Large intestine (tissue), 3 donors: ENCODE data around the gene CLIC6. TPM values are rescaled to one million over a fixed set of nuclear protein-coding genes. Genes with fewer than 3 reads are reported as not detected.

Experiments used
- DNase-seq, 2 donors: peaks; one replicate each; pipeline versions ENCODE4 v3.0.0 to v3.0.0-alpha.2; 2013
- H3K27ac ChIP-seq: one replicate; pipeline ENCODE4 v1.5.1; 2013; ENCODE audit warnings: low read length
- H3K27me3 ChIP-seq: 2 replicates; pipeline ENCODE4 v1.6.1; 2013; ENCODE audit warnings: low read length; ENCODE audit not compliant: control insufficient read depth, insufficient read depth
- H3K36me3 ChIP-seq: 2 replicates; pipeline ENCODE4 v1.6.1; 2013; ENCODE audit warnings: low read length; ENCODE audit not compliant: control insufficient read depth, insufficient read depth
- H3K4me1 ChIP-seq: one replicate; pipeline ENCODE4 v1.6.1; 2013; ENCODE audit warnings: low read length; ENCODE audit not compliant: control insufficient read depth, insufficient read depth
- H3K4me3 ChIP-seq: one replicate; pipeline ENCODE4 v1.5.1; 2013; ENCODE audit warnings: low read length
- H3K9me3 ChIP-seq: one replicate; pipeline ENCODE4 v1.6.1; 2013; ENCODE audit warnings: mild to moderate bottlenecking, low read depth, low read length, moderate library complexity; ENCODE audit not compliant: control insufficient read depth
- WGBS: methylation state at CpG from one replicate; pipeline ENCODE4 v1.1.5; 2013; ENCODE audit warnings: low lambda C conversion rate; ENCODE audit not compliant: insufficient coverage; 5-methylcytosine and 5-hydroxymethylcytosine counted together
- polyA plus RNA-seq: library from polyadenylated mRNA; unstranded; fragments of 120-200 nt; gene quantifications from one replicate; pipeline ENCODE4 v1.2.1, GENCODE V29; 2013

CLIC6 gene
- polyA plus RNA-seq, 1 donor, result 18.2 TPM

DNA sequence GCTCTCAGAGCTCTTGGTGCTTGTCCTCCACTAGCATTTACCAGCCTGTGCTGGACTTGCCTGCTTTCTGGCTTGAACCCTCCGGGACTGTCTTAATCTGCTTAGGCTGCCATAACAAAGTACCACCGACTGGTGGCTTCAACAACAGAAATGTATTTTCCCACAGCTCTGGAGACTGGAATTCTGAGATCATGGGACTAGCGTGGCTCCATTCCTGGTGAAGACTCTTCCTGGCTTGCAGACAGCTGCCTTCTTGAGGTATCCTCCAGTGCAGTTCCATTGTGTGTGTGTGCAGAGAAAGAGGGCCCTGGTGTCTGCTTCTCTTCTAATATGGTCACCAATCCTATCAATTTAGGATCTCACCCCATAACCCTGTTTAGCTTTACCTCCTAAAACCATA lies 31.8 kb upstream of the CLIC6 start:
- H3K4me3 ChIP-seq, result no peak overlapping the region
- no peak for DNase-seq
- no peaks in the 10 kb centered on the region for H3K36me3 ChIP-seq
- H3K27ac ChIP-seq, result no peak overlapping the region
- no CpG with 5 or more reads among the region's 3 CpGs for WGBS
- no peaks in the 10 kb centered on the region for H3K27me3 ChIP-seq
- H3K4me1 ChIP-seq, result no peaks in the 10 kb centered on the region
- no peaks in the 10 kb centered on the region for H3K9me3 ChIP-seq

DNA sequence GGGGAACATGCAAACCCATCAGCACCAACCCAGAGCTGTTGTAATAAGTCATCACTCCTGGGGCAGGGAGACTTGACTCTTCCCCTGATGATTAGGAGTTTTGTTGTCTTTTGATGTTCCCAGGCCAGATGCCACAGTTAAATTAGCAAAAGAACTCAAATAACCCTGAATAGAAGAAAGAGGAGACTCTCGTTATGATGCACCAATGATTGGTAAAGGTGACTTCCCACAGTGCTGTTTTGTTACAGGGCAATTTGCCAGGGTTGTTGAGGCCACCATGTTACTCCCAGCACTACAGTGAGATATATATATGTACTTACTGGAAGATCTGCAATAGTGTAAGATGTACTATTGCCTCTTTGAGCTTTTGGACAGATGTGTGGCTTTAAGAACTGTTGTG lies 29.5 kb upstream of the CLIC6 start:
- no peaks in the 10 kb centered on the region for H3K9me3 ChIP-seq
- H3K36me3 ChIP-seq, result no peaks in the 10 kb centered on the region
- H3K4me1 ChIP-seq, result no peaks in the 10 kb centered on the region
- no peak for DNase-seq
- H3K27me3 ChIP-seq, result no peaks in the 10 kb centered on the region
- no peak overlapping the region for H3K4me3 ChIP-seq
- no CpG with 5 or more reads among the region's 1 CpG for WGBS
- no peak overlapping the region for H3K27ac ChIP-seq

DNA sequence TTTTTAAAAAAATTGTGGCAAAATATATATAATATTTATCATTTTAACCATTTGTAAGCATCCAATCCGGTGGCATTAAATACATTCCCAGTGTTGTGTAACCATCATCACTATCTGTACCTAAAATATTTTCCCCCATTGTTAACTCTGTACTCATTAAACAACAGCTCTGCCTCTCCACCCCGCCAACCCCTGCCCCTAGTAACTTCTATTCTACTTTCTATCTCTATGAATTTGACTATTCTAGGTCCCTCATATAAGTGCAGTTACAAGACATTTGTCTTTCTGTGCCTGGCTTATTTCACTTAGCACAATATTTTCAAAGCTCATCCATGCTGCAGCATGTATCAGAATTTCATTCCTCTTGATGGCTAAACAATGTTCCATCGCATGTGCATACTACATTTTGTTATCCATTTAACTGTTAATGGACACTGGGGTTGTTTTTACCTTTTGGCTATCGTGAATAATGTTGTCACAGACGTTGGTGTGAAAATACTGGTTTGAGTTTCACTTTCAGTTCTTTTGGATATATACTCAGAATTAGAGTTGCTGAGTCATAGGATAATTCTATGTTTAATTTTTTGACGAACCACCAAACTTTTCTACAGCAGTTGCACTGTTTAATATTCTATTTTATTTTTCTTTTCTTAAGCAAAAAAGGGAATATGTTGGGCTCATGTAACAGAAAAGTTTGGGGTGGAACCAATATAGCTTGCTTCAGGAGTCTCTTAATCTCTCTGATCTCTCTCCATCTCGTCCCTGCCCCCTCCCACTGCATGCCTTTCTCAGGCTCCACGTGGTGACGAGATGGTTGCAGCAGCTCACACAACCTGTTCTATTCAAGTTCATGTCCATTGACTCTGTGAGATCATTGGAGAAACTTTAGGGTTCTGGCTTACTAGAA lies 28.7 kb upstream of the CLIC6 start:
- no peak overlapping the region for H3K4me3 ChIP-seq
- DNase-seq, result no peak
- H3K27me3 ChIP-seq, result no peaks in the 10 kb centered on the region
- peaks cover 5% of the 10 kb centered on the region for H3K4me1 ChIP-seq
- no peaks in the 10 kb centered on the region for H3K9me3 ChIP-seq
- H3K27ac ChIP-seq, result no peak overlapping the region
- no peaks in the 10 kb centered on the region for H3K36me3 ChIP-seq
- 90% methylated on average over 3 of the region's 9 CpGs for WGBS

DNA sequence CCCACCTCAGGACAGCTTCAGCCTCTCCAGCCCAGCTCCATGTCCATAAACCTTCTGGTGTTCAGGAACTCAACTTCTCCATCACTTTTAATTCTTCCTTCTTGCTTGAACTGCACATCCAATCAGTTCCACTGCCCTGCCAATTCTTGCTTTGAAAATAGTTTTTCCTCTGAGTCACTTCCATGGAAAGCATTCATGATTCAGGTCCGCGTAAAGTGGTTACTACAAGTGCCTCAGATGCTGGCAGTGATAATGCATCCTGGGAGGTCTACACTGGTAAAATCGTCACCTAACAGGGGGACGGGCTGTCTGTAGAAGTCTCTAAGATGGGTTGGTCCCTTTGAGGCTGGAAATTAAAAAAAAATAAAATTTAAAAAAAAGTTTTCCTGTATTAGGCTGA lies 27.9 kb upstream of the CLIC6 start:
- Histone ChIP-seq H3K4me3 (no peak overlapping the region), H3K27ac (no peak overlapping the region), H3K4me1 (peaks cover 5% of the 10 kb centered on the region), H3K36me3 (no peaks in the 10 kb centered on the region), H3K9me3 (no peaks in the 10 kb centered on the region), H3K27me3 (no peaks in the 10 kb centered on the region)
- no peak for DNase-seq
- no CpG with 5 or more reads among the region's 4 CpGs for WGBS

DNA sequence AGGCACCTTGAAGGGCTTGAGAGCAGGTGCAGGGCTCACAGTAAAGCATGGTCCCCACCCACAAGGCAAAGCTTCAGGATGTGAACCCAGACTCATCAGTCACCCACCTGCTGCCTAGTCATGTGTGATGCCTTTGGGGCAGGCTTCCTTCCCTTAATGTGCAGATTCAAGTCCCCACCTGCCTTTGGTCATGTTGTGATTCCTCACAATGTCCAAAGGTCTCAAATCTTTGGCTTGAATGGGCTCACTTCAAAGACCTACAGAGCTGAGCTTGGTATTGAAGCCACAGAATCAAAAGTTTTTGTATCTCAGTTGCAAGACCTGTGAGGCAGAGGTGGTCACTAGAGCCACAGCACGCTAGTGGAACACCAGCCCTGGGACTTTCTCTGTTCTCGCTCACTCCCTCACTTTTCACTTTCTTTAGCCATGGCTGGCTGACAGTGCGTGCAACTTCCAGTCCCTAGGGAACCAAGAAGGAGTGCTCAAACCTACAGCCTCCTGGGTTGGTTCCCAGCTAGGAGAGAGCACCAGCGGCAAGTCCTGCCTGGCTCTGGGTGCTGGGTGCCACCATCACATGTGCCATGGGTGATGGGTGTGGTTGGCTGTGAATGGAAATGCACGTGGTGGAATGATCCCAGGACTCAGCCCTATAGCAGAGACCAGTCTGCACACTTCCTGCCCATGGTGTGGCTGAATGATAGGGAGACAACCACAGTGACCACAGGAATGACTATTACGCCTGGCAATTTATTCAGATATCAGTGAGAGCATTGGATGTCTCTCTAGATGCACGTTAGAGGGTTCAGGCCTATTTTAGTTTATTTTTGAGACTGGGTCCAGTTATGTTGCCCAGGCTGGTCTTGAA lies 26.4 kb upstream of the CLIC6 start:
- H3K4me3 ChIP-seq, result no peak overlapping the region
- DNase-seq, result no peak
- no peak overlapping the region for H3K27ac ChIP-seq
- H3K27me3 ChIP-seq, result no peaks in the 10 kb centered on the region
- no CpG with 5 or more reads among the region's 7 CpGs for whole genome bisulfite sequencing
- peaks cover 5% of the 10 kb centered on the region for H3K4me1 ChIP-seq
- H3K9me3 ChIP-seq, result no peaks in the 10 kb centered on the region
- no peaks in the 10 kb centered on the region for H3K36me3 ChIP-seq

DNA sequence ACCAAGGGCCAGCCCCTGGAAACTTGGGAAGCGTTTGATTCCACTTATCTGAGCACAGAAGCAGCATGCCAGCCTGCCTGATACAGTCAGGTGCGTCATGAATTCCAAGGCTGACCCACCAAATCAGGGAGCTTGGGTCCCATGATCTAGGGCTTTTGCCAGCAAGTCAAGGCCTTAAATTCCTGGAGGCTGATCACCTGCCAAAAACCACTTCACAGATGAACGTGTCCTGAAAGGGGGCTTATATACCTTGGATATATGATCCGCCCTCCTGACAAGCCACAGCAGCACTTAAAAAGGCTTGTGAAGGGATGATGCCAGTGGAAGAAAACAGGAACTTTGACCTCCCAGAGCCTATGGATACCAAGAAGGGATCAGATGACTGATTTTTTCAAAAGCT lies 24.0 kb upstream of the CLIC6 start:
- DNase-seq, result peak; percentile 46 to 76
- H3K27ac ChIP-seq, result no peak overlapping the region
- peaks cover 9% of the 10 kb centered on the region for H3K4me1 ChIP-seq
- H3K4me3 ChIP-seq, result no peak overlapping the region
- no peaks in the 10 kb centered on the region for H3K36me3 ChIP-seq
- no peaks in the 10 kb centered on the region for H3K27me3 ChIP-seq
- no peaks in the 10 kb centered on the region for H3K9me3 ChIP-seq
- no CpG with 5 or more reads among the region's 4 CpGs for WGBS

DNA sequence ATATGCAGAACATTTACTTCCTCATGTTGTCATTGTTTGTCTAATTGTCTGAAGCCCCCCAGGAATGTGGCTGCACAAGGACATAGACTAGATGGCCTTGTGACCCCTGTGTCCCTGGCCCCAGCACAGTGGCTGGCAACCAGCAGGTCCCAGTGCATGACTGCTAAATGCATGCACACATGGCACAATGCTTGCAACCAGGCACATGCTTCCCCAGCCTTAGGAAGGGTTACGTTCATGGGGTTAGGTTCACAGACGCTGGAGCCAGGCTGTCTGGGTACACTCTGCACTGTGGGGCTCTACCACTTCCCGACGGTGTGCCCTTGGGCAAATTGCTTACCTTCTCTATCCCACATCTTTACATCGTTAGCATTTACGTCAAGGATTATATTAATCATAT lies 21.2 kb upstream of the CLIC6 start:
- no peak for DNase-seq
- Histone ChIP-seq H3K4me1 (peaks cover 12% of the 10 kb centered on the region), H3K36me3 (no peaks in the 10 kb centered on the region), H3K27me3 (no peaks in the 10 kb centered on the region), H3K4me3 (no peak overlapping the region), H3K27ac (no peak overlapping the region), H3K9me3 (no peaks in the 10 kb centered on the region)
- no CpG with 5 or more reads among the region's 6 CpGs for WGBS

DNA sequence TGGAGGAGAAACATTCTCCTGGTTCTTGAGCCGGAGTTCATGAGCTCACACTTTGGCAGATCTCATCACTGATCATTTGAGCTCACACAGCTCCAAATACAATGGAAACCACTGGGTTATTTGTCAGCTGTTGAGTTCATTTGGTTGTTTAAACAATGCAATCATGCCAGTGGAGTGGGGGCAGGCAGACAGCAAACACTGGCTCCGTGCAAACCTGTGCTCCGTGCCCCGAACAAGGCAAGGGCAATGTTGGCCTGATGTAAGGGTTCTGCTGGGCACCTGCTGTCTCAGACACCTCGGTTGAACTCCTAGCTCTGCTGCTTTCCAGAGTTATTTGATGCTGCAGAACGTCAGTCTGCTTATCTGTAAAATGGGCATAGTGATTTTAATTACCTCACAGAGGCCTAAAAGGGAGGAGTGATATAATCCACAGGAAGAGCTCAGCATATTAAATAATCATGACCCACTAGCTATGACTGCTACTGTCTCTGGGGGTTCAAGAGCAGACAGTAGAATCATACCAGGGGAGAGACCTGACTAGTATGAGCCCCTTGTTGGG lies 20.0 kb upstream of the CLIC6 start:
- no peak for DNase-seq
- Histone ChIP-seq H3K4me1 (peaks cover 12% of the 10 kb centered on the region), H3K4me3 (no peak overlapping the region), H3K27me3 (no peaks in the 10 kb centered on the region), H3K9me3 (no peaks in the 10 kb centered on the region), H3K27ac (no peak overlapping the region), H3K36me3 (no peaks in the 10 kb centered on the region)
- WGBS, result no CpG with 5 or more reads among the region's 6 CpGs

DNA sequence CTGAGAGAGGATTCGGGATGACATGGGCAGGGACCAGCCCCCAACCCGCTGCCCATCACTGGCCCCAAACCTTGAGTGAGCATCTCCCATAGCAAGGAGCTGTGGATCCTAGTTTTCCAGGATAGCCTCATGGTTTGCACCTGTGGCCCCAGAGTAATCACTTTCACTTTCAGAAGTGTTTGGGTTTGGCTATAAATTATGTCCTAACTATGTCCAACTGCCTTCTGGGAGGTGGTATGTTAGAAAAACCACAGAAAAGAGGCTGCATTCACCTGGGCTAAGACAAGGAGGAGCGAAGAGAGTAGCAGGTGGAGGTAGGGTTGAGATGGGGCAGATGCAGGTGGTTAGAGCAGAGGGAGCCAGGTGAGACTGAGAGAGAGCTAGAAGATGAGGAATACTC lies 19.4 kb upstream of the CLIC6 start:
- H3K27me3 ChIP-seq, result no peaks in the 10 kb centered on the region
- 67% methylated on average over 1 of the region's 3 CpGs for WGBS
- peak in 1 of 2 donors; percentile 41 for DNase-seq
- no peaks in the 10 kb centered on the region for H3K9me3 ChIP-seq
- no peaks in the 10 kb centered on the region for H3K36me3 ChIP-seq
- no peak overlapping the region for H3K4me3 ChIP-seq
- peaks cover 12% of the 10 kb centered on the region for H3K4me1 ChIP-seq
- H3K27ac ChIP-seq, result no peak overlapping the region

DNA sequence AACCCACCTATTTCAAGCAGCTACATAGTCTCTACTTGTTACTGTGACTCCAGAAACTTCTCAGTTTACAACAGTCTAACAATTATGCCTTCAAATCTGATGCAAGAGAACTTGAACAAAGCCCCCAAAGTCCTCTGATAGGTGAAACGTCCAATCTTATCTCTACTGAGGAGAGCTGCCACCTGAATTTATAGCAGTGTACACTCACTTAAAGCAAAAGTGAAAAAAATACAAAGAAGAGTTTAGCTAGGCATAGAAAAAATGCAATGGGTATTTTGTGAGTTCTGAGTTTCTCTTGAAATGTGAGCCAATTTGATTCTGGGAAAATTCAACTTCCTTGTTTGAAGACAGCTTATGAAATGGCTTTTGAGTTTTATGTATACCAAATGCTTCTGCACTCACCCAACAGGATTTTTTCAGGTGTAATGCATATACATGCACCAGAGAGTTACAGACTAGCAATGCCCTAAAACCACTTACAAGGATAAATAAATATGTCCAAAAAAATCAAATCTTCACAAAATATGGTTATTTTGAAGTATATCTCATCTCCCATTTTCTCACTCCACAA lies 17.8 kb upstream of the CLIC6 start:
- H3K27me3 ChIP-seq, result no peaks in the 10 kb centered on the region
- H3K9me3 ChIP-seq, result no peaks in the 10 kb centered on the region
- 0% methylated on average over 1 of the region's 1 CpG for WGBS
- no peak overlapping the region for H3K27ac ChIP-seq
- peaks cover 8% of the 10 kb centered on the region for H3K4me1 ChIP-seq
- H3K36me3 ChIP-seq, result no peaks in the 10 kb centered on the region
- no peak overlapping the region for H3K4me3 ChIP-seq
- DNase-seq, result peak in 1 of 2 donors; percentile 46
